RPMI7951 (cell line): ENCODE results near the gene KRTAP12-2. TPM values are rescaled to one million over a fixed set of nuclear protein-coding genes. Genes with fewer than 3 reads are reported as not detected.

Experiments
- DNase-seq: peaks from one replicate; pipeline ENCODE4 v3.0.0-alpha.2; 2012; ENCODE audit warnings: low read depth
- total RNA-seq: library from RNA; depleted of rRNA; stranded (reverse); fragments of >200 nt; shearing (Covaris generic); gene quantifications from 2 replicates; pipeline ENCODE4 v1.2.3, GENCODE V29; 2014; rRNA removed

Gene KRTAP12-2
- not detected in 2 replicates for total RNA-seq

- DNase-seq = no peak
These were observed at the start of gene KRTAP12-2 for GRCh38 chr21:44666401-44667320. Gene KRTAP12-2 (minus strand): TSS chr21:44666927. CDS start chr21:44666886, 41 bp downstream.

GRCh38 chr21:44714905-44715304, 48.2 kb upstream of the KRTAP12-2 start:
- no peak for DNase-seq

- DNase-seq = no peak
These were observed 47.1 kb upstream of the KRTAP12-2 start for GRCh38 chr21:44713846-44714245.

GRCh38 chr21:44713130-44713529, 46.4 kb upstream of the KRTAP12-2 start:
- no peak for DNase-seq

GRCh38 chr21:44712203-44713028, 45.7 kb upstream of the KRTAP12-2 start:
- DNase-seq = no peak

- no peak for DNase-seq
These were observed 44.8 kb upstream of the KRTAP12-2 start, which contains the start of gene TSPEAR for GRCh38 chr21:44711327-44712202. Gene TSPEAR (minus strand): TSS chr21:44711572. CDS start chr21:44711514, 58 bp downstream.

- no peak for DNase-seq
These were observed 44.1 kb upstream of the KRTAP12-2 start for GRCh38 chr21:44710756-44711326.

GRCh38 chr21:44710294-44710665, 43.6 kb upstream of the KRTAP12-2 start:
- no peak for DNase-seq

- no peak for DNase-seq
These were observed 42.9 kb upstream of the KRTAP12-2 start for GRCh38 chr21:44709426-44710293.

- DNase-seq = no peak
These were observed 42.2 kb upstream of the KRTAP12-2 start for GRCh38 chr21:44708866-44709425.

- no peak for DNase-seq
These were observed 41.6 kb upstream of the KRTAP12-2 start for GRCh38 chr21:44708213-44708865.

- no peak for DNase-seq
These were observed 40.2 kb upstream of the KRTAP12-2 start for GRCh38 chr21:44706706-44707581.

GRCh38 chr21:44706026-44706705, 39.4 kb upstream of the KRTAP12-2 start:
- DNase-seq = no peak

GRCh38 chr21:44704636-44705001, 37.9 kb upstream of the KRTAP12-2 start:
- no peak for DNase-seq

GRCh38 chr21:44703731-44704635, 37.3 kb upstream of the KRTAP12-2 start:
- no peak for DNase-seq

GRCh38 chr21:44702973-44703730, 36.4 kb upstream of the KRTAP12-2 start:
- DNase-seq = no peak
